ENCODE measurements around the gene TCF3. TPM values are rescaled to one million over a fixed set of nuclear protein-coding genes. Genes with fewer than 3 reads are reported as not detected.

The TCF3 gene
- total RNA-seq, 1 experiment from 2014 or later, result 208 TPM

GRCh38 chr19:1626417-1627010 is 25.9 kb downstream of the TCF3 start:
- Histone ChIP-seq H3K27ac (ENCODE audit: low read depth, low read length) (no peak overlapping the region), H3K36me3 (ENCODE audit: control insufficient read depth in 1 of 2, insufficient read depth in 2 of 2, low read length in 2 of 2) (peaks cover 8 to 24% of the 10 kb centered on the region in 2 experiments; a peak in 2 of 4 replicates), H3K4me3 (replicated peaks in 1 of 2; ENCODE audit: low read depth in 1 of 2, low read length in 2 of 2) (no peak overlapping the region), H3K4me2 (ENCODE audit: low read length) (no peak overlapping the region), H3K9ac (ENCODE audit: low read length) (no peak overlapping the region), H3K27me3 (ENCODE audit: insufficient read depth, low read length) (no peaks in the 10 kb centered on the region), H3K4me1 (ENCODE audit: control insufficient read depth in 1 of 2, insufficient read depth in 2 of 2, low read length in 2 of 2) (no peaks in the 10 kb centered on the region), H4K20me1 (ENCODE audit: insufficient read depth) (no peaks in the 10 kb centered on the region), H3K79me2 (ENCODE audit: insufficient read depth, low read length) (peaks cover 7% of the 10 kb centered on the region; the same call in 1 of the 2 replicates), H3K9me3 (ENCODE audit: control insufficient read depth in 1 of 2, insufficient read depth in 1 of 2, low read depth in 1 of 2, low read length in 2 of 2) (no peaks in the 10 kb centered on the region), H2AFZ (ENCODE audit: low read depth, low read length, poor library complexity, severe bottlenecking) (no peak overlapping the region), H3K9me2 (ENCODE audit: insufficient read depth) (no peaks in the 10 kb centered on the region)
- intact Hi-C loops (cut with micrococcal nuclease), result no loop called here
- no TSS peak for BruUV-seq (replicated peaks)
- CTCF ChIA-PET, result no interaction called here
- RAD21 ChIA-PET (ENCODE audit: low non-redundant PET in 1 of 2, low total read pairs in 2 of 2, uncharacterized antibody in 2 of 2, unreplicated experiment in 2 of 2), result no interaction called here
- ATAC-seq (no peak), DNase-seq (ENCODE audit: low read depth, low spot score) (no peak)
- TF ChIP-seq SRF (IDR thresholded peaks at IDR 0.05; ENCODE audit: low read depth), result no peak
- no peak for TF ChIP-seq RAD21 (IDR thresholded peaks at IDR 0.05; ENCODE audit: low read depth)
- TF ChIP-seq SP1 (IDR thresholded peaks at IDR 0.05; ENCODE audit: low read depth), result no peak
- no peak for TF ChIP-seq YY1 (IDR thresholded peaks at IDR 0.05; ENCODE audit: extremely low read depth, insufficient replicate concordance, low read depth, low read length)
- TF ChIP-seq CBX3 (IDR thresholded peaks at IDR 0.05; ENCODE audit: low read depth), result no peak
- TF ChIP-seq REST (IDR thresholded peaks at IDR 0.05; ENCODE audit: low read depth), result no peak
- TF ChIP-seq ZNF274 (IDR thresholded peaks at IDR 0.05; ENCODE audit: low read depth, low read length), result no peak
- TF ChIP-seq EZH2 (IDR thresholded peaks at IDR 0.05), result no peak
- TF ChIP-seq, protein P1, sequence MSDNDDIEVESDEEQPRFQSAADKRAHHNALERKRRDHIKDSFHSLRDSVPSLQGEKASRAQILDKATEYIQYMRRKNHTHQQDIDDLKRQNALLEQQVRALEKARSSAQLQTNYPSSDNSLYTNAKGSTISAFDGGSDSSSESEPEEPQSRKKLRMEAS (IDR thresholded peaks at IDR 0.05), result no peak
- TF ChIP-seq, protein P2, sequence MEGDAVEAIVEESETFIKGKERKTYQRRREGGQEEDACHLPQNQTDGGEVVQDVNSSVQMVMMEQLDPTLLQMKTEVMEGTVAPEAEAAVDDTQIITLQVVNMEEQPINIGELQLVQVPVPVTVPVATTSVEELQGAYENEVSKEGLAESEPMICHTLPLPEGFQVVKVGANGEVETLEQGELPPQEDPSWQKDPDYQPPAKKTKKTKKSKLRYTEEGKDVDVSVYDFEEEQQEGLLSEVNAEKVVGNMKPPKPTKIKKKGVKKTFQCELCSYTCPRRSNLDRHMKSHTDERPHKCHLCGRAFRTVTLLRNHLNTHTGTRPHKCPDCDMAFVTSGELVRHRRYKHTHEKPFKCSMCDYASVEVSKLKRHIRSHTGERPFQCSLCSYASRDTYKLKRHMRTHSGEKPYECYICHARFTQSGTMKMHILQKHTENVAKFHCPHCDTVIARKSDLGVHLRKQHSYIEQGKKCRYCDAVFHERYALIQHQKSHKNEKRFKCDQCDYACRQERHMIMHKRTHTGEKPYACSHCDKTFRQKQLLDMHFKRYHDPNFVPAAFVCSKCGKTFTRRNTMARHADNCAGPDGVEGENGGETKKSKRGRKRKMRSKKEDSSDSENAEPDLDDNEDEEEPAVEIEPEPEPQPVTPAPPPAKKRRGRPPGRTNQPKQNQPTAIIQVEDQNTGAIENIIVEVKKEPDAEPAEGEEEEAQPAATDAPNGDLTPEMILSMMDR (IDR thresholded peaks at IDR 0.05 in 2 of 3, conservative IDR thresholded peaks at IDR 0.05 in 1 of 3; ENCODE audit: borderline replicate concordance in 1 of 3, insufficient read depth in 1 of 3, low read depth in 2 of 3, low read length in 2 of 3), result no peak
- TF ChIP-seq SIN3A (IDR thresholded peaks at IDR 0.05; ENCODE audit: low read depth), result no peak
- no peak for TF ChIP-seq CEBPB (IDR thresholded peaks at IDR 0.05; ENCODE audit: low read depth)
- no peak for TF ChIP-seq POLR2A (IDR thresholded peaks at IDR 0.05; ENCODE audit: borderline replicate concordance, extremely low read depth, insufficient read depth, insufficient read length)
- TF ChIP-seq FOSL1 (IDR thresholded peaks at IDR 0.05; ENCODE audit: low read depth), result no peak
- no peak for TF ChIP-seq JUND (IDR thresholded peaks at IDR 0.05)
- no peak for TF ChIP-seq ZFX (IDR thresholded peaks at IDR 0.05)
- POLR2A ChIA-PET, result no interaction called here

Data from HCT116 (cell line).